Stromal cell of bone marrow (primary cell): ENCODE measurements around the gene CRISPLD2.

ENCODE experiments used
- DNase-seq: peaks from one replicate; pipeline ENCODE4 v3.0.0-alpha.2; 2012; ENCODE audit warnings: low read depth

CRISPLD2 gene

DNA sequence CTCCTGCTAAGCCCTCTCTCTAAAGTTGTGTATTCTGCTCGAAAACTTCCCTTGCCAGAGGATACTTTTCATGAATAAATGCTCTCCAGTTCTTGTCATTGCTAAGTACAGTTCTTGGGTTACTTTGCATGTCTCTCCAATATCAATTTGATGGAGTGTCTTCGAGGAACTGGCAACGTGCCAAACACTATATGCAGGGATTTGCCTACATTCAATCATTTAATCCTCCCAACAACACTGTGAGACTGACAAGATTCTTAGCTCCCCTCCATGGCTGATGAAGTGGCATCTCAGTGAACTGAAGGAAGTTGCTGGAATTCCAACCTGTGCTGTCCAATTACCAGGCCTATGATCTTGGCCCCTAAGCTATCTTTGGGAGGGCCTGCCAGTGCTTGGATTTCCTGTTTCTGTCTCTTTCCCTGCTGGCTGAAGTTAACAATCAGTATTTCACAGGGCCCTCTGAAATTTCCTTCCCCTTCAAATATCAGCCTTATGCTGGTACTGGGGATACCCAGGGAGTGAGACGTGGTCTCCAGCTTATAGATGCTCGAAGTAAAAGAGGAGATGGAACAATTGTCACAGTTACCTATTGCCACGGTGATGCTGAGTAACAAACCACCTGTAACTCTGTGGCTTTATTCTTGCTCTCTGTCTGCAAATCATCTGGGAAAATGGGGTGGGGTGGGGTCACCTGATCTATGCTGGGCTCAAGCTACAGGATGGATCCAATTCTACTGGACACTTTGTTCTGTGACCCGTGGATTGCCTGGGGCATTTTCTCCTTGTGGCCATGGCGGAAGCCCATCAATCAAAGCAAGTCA lies 19.4 kb upstream of the CRISPLD2 start:
- DNase-seq = no peak

DNA sequence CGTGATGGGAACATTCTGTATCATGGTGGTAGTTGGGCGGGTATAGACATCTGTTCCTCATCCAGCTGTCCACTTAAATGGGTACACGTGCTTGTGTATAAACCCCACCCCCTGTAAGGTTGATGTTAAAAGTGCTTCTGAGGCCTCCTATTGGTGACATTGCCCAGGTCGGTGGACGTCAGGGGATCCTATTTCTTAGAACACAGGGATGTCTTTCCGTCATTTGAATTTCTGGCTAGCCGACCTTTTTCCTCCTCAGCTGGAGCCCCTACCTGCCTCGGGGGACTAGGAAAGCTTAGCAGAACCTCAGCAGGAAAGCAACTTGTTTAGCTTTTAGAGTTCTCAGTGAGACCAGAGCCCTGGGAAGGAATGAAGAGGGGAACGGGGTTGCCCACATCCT lies 16.6 kb upstream of the CRISPLD2 start:
- no peak for DNase-seq

DNA sequence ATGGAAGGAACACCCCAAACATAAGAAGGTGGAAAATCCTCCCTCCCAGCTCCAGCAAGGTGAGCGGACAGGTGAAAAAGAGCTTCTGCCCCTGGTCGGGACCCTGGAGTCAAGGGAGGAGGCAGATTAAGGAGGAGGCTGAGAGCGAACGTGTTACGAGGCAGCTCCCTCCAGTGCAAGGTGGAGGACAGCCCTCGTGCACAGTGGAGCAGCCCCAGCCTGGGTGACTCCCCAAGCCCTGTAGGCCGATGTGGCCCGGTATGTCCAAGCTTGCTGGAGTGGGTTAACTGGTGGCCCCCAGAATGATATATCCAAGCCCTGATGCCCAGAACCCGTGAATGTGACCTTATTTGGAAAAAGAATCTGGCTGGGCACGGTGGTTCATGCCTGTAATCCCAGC lies 15.5 kb upstream of the CRISPLD2 start:
- DNase-seq = no peak

DNA sequence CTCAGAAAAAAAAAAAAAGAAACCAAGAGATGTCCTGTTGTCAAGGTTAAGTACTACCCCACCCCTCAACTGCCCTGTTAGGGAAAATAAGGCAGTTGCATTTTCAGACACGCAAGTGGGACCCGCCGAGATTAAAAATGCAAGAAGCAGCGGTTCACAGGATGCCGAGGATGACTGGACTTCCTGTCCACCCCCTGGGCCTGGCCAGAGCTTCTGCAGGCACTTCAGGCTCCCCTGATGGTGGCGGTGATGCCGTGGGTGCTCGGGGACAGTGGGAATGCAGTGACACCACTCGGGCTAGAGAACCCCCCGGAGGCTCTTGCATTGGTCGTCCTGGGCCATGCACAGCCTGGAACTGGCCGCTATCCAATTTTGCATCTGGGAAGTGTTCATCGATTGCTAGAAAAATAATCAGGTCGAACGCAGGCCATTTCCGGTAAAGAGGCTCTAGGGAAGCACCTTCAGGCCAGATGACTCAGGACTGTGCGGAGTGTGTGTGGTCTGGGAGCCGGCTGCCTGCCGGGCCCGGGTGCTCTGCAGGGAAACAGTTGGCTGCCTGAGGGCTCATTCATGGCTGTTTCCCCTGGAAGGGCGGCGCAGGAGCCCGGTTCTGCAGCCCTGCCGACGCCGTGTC lies 13.4 kb upstream of the CRISPLD2 start:
- peak; percentile 62 for DNase-seq

DNA sequence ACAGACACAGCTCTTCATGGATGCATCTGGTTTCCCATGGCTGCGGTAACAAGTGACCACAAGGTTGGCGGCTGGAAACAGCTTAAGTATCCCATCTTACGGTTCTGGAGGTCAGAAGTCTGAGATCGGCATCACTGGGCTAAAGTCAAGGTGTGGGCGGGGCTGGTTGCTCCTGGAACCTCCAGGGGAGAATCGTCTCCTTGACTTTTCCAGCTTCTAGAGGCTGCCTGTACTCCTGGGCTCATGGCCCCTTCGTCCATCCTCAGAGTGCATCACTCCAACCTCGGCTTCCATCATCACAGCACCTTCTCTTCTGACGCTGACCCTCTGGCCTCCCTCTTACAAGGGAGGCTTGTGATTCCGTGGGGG lies 12.9 kb upstream of the CRISPLD2 start:
- DNase-seq = no peak

DNA sequence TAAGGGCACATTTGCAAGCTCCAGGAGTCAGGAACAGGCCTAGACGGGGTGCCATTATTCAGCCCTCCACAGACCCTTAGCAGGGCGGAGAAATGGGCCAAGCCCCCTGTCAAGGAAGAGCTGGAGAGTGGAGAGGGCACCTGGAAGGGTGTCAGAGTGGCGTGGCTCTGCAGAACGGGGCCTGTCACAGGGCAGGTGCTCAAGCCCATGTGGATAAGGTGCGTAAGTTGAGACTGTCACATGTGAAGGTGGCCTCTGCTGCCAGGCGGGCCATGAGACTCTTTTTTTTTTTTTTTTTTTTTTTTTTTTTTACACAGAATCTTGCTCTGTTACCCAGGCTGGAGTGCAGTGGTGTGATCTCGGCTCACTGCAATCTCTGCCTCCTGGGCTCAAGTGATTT lies 12.0 kb upstream of the CRISPLD2 start:
- DNase-seq = no peak

DNA sequence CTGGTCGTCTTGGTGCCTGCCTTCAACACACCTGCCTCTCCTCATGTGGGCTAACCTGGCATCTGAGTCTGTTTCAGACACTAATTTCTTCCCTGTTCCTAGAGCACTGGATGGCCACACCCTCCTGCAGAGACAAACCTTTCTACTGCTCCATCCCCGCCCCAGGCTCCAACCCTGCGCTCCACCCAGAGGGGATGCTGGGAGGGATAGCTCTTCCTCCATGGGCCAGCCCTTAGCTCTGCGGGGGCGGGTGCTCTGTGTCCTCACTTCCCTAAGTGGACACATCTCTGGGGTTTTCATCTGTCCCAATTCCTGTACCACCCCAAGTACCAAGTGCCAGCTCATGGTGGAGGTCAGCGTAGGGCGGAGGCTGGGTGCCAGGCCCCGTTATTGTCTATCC lies 11.0 kb upstream of the CRISPLD2 start:
- no peak for DNase-seq

DNA sequence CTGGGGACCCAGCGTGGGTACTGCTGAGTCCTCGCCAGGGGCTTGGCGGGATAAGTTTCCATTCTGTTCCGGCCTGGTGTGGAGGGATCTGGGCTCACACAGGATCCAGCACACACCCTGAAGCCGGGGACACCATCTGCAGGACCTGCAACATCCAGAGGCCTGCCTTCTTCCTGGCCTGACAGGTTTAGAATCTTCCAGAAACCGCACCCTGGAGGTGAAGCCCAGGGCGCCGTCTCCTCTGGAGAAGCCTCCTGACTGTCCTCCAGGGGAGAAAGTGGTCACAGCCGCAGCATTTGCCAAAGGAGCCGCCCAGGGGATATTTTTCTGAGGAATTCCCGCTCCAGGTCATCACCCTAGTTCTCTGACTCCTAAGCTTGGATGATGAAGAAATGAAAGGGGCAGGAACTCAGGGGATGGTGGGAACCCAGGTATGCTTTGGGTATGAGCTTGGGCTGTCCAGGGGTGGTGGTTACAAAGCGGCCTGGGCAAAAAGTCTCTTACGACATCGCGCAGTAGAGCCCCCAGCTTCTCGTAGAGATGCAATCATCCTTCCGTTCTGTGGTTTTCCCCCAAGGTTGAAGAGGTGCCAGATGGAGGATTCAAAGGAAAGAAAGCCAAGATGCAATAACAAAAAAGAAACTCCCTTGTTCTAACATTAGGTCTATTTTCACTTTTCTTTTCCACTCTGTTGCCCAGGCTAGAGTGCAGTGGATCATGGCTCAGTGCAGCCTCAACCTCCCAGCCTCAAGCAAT lies 9.1 kb upstream of the CRISPLD2 start:
- peak; percentile 90 for DNase-seq

DNA sequence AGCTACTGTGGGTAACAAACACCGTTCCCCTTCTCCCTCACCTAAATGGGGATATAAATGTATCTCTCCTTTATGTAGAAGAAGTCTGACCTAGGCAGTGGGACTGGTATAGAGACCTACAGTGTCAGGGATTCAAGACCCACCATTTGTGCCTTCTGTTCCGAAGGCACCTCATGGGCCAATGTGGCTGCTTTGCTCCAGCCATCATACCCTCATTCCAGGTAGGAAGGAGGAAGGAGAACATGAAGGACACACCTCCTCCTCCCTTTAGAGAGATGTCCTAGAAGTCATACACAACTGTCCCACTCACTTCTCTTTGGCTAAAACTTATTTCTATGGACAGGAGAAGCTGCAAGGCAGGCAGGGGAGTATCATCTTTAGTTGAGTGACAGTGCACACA lies 8.3 kb upstream of the CRISPLD2 start:
- DNase-seq = no peak

DNA sequence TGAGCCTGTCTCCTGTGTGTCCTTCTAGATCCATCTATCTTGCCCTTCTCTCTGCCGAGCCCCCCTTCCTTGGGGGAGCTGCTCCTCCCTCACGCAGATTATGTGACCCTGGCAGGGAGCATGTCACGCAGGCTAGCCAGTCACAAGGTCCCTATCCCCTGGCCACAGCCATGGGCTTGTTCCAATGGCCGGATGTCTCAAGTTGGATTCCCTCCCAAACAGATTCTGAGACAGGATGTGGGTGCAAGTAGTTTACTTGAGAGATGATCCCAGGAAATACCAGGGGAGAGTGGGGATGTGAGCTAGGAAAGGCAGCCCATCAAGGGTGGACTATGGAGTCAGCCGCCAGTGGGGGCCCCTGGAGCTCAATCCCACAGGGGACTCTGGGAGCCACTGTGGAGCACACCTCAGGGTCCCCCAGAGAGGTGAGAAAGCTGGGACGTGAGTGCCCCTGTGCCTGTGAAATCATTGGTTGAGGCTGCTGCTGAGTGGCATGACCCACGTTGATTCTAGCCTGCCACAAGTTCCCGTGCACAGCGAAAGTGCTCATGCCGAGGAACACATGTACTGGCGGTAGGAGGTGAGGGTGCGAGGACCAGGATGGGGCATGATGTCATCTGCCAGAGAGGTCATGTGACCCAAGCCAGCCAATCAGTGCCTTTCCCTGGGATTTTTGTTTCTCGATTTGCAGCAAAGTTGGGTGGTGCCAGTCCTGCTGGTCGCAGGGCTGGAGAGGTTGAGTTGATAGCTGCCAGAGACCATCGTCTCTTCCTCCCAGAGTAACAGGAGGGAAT lies 6.4 kb upstream of the CRISPLD2 start:
- no peak for DNase-seq

DNA sequence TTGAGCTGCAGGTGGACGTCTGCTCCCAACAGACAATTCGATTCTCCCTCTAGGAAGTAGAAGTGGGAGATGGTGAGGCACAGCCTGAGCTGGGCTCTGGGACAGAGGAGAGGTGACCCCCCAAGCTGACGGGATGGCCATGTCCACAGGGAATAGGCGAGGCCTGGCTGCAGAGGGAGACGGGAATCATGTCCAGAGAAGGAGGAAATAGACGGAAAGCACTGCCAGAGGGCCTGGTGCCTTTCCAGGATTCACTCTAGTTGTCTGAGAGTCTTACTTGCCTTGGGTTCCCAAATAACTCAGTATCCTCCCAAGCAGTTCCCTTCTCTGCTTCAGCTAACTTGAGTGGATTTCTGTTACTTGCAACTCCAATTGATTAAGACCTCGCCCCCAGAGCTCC lies 4.3 kb upstream of the CRISPLD2 start:
- DNase-seq = no peak

DNA sequence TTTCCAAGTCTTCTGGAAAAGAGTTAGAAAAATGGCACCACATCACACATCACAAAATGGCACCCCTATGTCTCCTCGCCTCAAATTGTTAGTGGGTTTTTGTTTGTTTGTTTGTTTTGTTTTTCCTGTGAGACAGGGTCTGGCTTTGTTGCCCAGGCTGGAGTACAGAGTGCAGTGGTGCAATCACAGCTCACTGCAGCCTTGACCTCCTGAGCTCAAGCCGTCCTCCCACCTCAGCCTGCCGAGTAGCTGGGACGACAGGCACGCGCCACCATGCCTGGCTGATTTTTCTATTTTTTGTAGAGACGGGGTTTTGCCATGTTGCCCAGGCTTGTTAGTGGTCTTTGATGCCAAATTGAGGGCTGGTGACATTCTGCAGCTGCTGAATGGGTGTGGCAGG lies 3.8 kb upstream of the CRISPLD2 start:
- DNase-seq = no peak

DNA sequence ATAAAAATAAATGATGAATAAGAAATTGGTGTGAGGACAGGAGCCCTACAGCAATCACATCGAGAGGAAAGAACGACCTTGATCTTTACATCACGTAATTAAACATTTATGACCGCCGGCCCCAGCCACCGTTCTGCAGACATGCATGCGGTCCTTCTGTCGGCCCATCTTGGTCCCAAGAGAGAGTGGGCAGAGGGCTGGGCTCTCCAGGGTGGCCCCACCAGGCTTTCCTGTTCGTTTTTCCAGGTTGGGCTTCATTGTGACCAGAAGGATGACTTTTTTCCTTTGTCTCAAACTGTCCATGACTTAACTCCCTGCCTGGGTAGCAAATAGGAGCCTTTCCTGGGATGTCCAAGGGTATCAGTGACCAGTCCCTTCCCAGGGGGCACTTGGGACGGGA lies 3.3 kb upstream of the CRISPLD2 start:
- no peak for DNase-seq

DNA sequence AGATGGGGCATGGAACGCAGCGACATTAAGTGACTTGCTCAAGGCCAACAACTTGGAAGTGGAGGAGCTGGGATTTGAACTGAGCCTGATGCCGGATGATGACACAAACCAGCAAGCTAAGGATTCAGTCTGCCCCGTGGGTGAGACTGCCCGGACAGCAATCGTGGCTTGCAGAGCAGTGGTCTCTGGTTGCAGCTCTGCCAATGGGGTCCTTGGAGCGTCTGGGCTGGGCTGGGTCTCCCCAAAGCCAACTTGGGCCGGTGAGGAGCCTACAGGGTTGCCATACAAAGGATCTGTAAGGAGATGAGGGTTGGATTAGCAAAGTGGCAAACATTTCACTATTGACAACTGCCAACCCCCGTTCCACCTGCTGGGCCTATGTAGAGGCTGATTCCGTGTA lies 2.6 kb upstream of the CRISPLD2 start:
- DNase-seq = no peak

DNA sequence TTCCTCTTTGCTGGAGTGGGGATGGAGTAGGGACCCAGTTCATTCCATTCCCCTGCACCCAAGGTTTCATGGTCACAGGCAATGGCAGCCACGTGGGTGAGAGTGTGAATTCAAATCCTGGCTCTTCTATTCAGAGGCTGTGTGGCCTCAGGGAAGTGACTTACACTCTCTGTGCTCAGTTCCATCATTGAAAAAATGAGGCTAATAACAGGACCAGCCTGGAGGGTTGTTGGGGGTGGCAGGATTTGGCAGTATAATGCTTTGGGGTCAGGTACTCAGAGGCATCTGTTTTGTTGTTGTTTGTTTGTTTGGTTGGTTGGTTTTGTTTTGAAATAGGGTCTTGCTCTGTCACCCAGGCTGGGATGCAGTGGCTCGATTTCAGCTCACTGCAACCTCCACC lies 2.2 kb upstream of the CRISPLD2 start:
- DNase-seq = no peak

DNA sequence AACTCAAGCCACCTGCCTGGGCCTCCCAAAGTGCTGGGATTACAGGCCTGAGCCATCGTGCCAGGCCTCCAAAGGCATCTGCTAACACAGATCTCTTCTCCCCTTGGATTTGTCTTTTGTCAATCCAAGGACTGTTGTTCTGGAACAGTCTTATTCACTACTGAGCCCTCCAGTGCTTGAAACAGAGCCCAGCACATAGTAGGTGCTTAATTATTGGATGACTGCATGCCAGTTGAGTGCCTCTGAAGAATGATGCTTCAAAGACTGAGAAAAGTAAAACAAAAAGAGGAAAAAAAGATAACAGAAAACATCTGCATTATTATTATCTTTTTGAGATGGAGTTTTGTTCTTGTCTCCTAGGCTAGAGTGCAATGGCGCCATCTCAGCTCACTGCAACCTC lies 1.7 kb upstream of the CRISPLD2 start:
- DNase-seq = no peak

DNA sequence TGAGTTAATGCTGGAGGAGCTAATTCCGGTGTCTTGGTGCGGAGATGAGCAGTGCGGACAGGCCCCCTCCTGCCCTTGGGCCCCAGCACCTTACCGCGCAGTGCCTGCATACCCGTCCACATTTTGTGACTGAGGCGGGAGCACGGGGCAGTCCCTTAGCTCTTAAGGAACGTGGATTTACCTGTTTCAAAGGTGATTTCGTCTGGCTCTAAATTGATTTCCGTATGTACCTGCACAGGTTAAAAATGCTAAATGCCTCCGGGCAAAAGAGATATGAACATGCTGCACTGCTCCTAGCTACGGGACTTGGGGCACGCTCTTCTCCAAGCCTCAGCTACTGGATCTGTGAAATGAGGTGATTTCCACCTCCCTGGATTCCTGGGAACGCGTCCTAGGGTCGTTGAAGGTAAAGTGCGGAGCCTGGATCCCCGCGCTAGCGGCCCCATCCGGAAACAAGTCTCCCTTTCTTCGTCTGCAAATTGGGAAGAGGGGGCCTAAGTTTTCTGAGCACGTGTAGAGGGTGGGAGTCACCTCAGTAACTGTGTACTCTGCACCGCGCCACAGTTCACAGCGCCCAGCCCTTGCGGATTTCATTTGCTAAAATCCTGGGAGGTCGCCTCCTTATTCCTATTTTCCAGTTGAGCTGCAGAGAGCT lies 669 bp upstream of the CRISPLD2 start:
- DNase-seq = no peak

DNA sequence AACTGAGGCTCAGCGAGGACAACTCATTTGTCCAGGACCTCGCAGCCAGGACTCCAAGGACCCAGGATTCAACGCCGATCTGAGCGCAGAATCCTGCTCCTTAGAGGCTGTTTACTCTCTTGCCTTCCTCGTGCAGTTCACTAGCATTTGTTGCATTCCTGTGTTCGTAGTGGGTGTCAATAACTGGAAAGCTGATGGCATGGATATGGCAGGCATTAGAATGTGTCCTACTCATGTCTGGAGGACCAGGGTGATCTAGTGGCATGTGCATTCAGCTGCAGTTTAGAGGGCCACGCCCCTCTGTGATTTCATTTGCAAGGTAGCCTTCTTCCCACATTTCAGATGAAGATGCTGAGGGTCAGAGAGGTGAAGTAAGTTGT lies 510 bp downstream of the CRISPLD2 start:
- DNase-seq = no peak

DNA sequence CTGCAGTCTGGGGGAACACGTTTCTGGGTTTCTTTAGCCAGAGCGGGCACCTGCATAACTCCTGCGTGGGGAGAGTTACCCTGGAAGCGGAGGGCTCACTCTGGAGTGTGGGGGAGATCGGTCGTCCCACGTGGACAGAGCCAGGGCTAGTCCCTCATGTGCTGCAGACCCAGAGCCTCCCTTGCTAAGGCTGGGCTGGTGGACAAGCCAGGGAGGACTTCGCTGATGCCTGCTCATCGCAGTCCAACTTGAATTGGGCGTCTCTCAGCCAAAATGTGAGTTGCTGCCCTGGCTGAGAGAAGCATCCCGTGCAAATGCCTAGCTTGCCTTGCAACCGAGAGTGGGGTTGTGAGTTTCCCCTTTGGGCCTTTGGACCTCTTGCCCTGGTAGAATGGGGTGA lies 986 bp downstream of the CRISPLD2 start:
- no peak for DNase-seq

DNA sequence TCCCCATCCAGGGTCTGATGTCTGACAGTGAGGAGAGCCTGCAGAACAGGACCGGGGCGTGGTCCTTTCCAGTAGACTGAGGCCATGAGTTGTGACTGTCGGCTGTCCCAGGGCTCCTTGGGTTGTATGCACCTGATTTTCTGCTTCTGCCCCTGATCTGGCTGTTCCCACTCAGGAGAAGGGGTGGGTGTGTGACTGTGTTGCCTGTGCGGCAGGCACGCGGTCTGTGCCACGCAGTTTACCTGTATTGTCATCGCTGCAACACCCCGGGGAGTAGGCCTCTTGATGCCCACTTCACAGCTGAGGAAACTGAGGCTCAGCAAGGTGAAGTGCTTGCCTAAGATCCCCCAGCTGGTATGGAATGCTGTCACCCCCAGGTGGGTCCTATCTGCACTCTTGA lies 1.4 kb downstream of the CRISPLD2 start:
- no peak for DNase-seq

DNA sequence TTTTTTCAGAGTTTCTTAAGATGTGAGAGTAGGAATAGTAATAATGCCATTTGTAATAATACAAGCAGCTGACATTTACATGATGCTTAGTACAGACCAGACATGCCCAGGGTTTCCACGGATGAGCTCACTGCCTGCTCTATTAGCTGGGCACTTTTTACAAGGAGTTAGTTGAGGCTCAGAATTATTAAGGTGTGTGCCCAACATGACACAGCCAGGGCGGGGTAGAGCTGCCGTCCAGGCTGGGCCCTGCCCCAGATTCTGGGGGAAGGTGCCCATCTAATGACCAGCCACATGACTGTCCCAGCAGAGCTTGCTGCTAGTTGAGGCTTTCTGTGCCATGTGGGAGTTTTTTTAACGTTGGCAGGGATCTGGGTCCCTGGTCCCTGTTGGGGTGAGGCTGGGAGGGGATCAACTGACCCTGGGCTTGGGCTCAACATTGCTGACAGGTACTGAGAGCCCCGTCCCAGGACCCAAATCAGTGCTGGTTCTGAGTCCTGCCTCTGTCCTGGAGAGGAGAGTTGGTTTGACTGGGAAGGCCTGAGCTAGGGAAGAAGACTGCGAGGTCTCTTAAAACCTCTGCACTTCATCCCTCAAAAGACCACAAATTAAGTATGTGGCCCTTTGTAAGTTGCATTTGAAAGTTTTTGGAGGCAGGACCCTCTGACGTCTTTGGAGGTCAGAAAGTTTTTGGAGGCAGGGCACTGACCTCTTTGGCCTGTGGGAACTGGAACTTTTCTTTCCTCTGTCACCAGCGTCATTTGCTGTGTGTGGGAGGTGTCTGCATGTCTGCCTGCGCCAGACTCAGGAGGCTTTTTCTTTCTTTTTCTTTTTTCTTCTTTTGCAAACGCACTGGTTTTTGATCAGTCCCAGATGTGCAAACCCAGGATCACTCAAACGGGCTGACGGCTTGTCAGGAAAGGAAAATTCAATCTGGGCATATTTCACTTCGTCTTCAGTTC lies 2.2 kb downstream of the CRISPLD2 start:
- DNase-seq = no peak
